HepG2 (cell line): Measurements from ENCODE around the gene NFKBIZ. TPM values are rescaled to one million over a fixed set of nuclear protein-coding genes. Genes with fewer than 3 reads are reported as not detected.
A peak's percentile ranks its signal among the peaks of the same experiment; 100 is the strongest.

Experiments used
- ARID5B ChIP-seq: IDR thresholded peaks from 2 replicates; pipeline ENCODE4 v1.4.0; 2020; ENCODE audit warnings: mild to moderate bottlenecking, missing genetic modification reagents
- CREB3 ChIP-seq: sonication (generic); formaldehyde crosslinking; IDR thresholded peaks from 2 replicates; pipeline ENCODE4 v1.5.0; 2020; ENCODE audit warnings: missing genetic modification reagents
- FOXP1 ChIP-seq, 2 experiments: fragments of 450-650 bp in 1 of 2; IDR thresholded peaks; 2 replicates each; pipeline ENCODE4 v1.6.1; 2017 to 2018; ENCODE audit warnings: antibody characterized with exemption in 1 of 2
- HMGA1 ChIP-seq: sonication (generic); formaldehyde crosslinking; conservative IDR thresholded peaks from 2 replicates; pipeline ENCODE4 v1.4.0; 2020; ENCODE audit warnings: missing genetic modification reagents
- KLF13 ChIP-seq: sonication (generic); formaldehyde crosslinking; IDR thresholded peaks from 2 replicates; pipeline ENCODE4 v1.4.0; 2020; ENCODE audit warnings: mild to moderate bottlenecking, missing genetic modification reagents
- MYNN ChIP-seq: sonication (generic); formaldehyde crosslinking; IDR thresholded peaks from 2 replicates; pipeline ENCODE4 v1.4.0; 2020; ENCODE audit warnings: mild to moderate bottlenecking, low read depth, missing genetic modification reagents
- POGZ ChIP-seq: sonication (generic); formaldehyde crosslinking; IDR thresholded peaks from 2 replicates; pipeline ENCODE4 v1.4.0; 2020; ENCODE audit warnings: mild to moderate bottlenecking, missing genetic modification reagents
- ZBTB26 ChIP-seq: IDR thresholded peaks from 2 replicates; pipeline ENCODE4 v1.6.1; 2016; ENCODE audit warnings: missing compliant biosample characterization, missing genetic modification reagents, borderline replicate concordance
- ZFP91 ChIP-seq: sonication (generic); formaldehyde crosslinking; IDR thresholded peaks from 2 replicates; pipeline ENCODE4 v1.9.0; 2022; ENCODE audit warnings: missing genetic modification reagents, mild to moderate bottlenecking, borderline replicate concordance
- ZNF12 ChIP-seq: sonication (generic); formaldehyde crosslinking; IDR thresholded peaks from 2 replicates; pipeline ENCODE4 v1.5.0; 2020; ENCODE audit warnings: missing genetic modification reagents
- ZNF382 ChIP-seq: sonication (generic); formaldehyde crosslinking; IDR thresholded peaks from 2 replicates; pipeline ENCODE4 v1.5.0; 2020; ENCODE audit warnings: missing genetic modification reagents, mild to moderate bottlenecking, borderline replicate concordance
- ZNF550 ChIP-seq: sonication (generic); formaldehyde crosslinking; IDR thresholded peaks from 2 replicates; pipeline ENCODE4 v1.4.0; 2020; ENCODE audit warnings: mild to moderate bottlenecking, missing genetic modification reagents, borderline replicate concordance
- ZNF609 ChIP-seq: sonication (generic); formaldehyde crosslinking; IDR thresholded peaks from 2 replicates; pipeline ENCODE4 v1.4.0; 2020; ENCODE audit warnings: mild to moderate bottlenecking, missing genetic modification reagents, borderline replicate concordance
- ZSCAN9 ChIP-seq: IDR thresholded peaks from 2 replicates; pipeline ENCODE4 v1.6.1; 2016; ENCODE audit warnings: borderline replicate concordance
- polyA plus RNA-seq, 8 experiments: library from polyadenylated mRNA; depleted of rRNA in 3 of 8; stranded (reverse) in 7 of 8; unstranded in 1 of 8; fragments of >200 nt; fragmentation: Illumina TruSeq in 4 of 8; extraction: Trizol in 4 of 8; gene quantifications; 2 replicates each; pipeline versions ENCODE4 v1.2.1 to v1.2.3, GENCODE V29; 2011 to 2016; ENCODE audit warnings: low read depth in 4 of 8, missing spikeins in 1 of 8, mixed read lengths in 1 of 8; ENCODE audit not compliant: insufficient read depth in 1 of 8
- total RNA-seq, 5 experiments: library from RNA; depleted of rRNA; stranded (reverse); fragments of >200 nt; fragmentation: Illumina TruSeq; extraction: Trizol; gene quantifications; 2 replicates each; pipeline ENCODE4 v1.2.3, GENCODE V29; 2016; ENCODE audit warnings: low read depth in 1 of 5

Gene NFKBIZ
- total and polyA plus RNA-seq, 2 of the 13 experiments (the other 11 are each of a cell fraction or from before 2014, with no cell fraction given) = 25.9 to 60.6 TPM

- no peak for TF ChIP-seq ZNF550
- no peak for TF ChIP-seq ZBTB26
- peak; percentile 35; the same call in 1 of the 2 replicates for TF ChIP-seq ZNF609 (CRISPR knock-in tag)
- no peak for TF ChIP-seq HMGA1 (CRISPR knock-in tag)
- TF ChIP-seq FOXP1 (IDR thresholded peaks at IDR 0.05) = no peak
- TF ChIP-seq FOXP1 (CRISPR knock-in tag; IDR thresholded peaks at IDR 0.05) = peak; percentile 10; the same call in 1 of the 2 replicates
- peak; percentile 63 for TF ChIP-seq ARID5B (CRISPR knock-in tag)
- TF ChIP-seq CREB3 = no peak
- TF ChIP-seq POGZ = peak; percentile 80
- TF ChIP-seq ZNF12 (CRISPR knock-in tag) = peak; percentile 45; the same call in 1 of the 2 replicates
- no peak for TF ChIP-seq MYNN
- TF ChIP-seq KLF13 (CRISPR knock-in tag) = no peak
- peak; percentile 34 for TF ChIP-seq ZFP91 (CRISPR knock-in tag)
- no peak for TF ChIP-seq ZNF382 (CRISPR knock-in tag)
- no peak for TF ChIP-seq ZSCAN9 (CRISPR knock-in tag)
Observed at GRCh38 chr3:101848754-101849713, at the start of gene NFKBIZ (continued).
